Measurements from ENCODE around the gene LRRN3. TPM values are rescaled to one million over a fixed set of nuclear protein-coding genes. Genes with fewer than 3 reads are reported as not detected.

The LRRN3 gene
- total and polyA plus RNA-seq, 8 donors = 0.30 to 1.3 (median 0.46) TPM; not detected in 1

DNA sequence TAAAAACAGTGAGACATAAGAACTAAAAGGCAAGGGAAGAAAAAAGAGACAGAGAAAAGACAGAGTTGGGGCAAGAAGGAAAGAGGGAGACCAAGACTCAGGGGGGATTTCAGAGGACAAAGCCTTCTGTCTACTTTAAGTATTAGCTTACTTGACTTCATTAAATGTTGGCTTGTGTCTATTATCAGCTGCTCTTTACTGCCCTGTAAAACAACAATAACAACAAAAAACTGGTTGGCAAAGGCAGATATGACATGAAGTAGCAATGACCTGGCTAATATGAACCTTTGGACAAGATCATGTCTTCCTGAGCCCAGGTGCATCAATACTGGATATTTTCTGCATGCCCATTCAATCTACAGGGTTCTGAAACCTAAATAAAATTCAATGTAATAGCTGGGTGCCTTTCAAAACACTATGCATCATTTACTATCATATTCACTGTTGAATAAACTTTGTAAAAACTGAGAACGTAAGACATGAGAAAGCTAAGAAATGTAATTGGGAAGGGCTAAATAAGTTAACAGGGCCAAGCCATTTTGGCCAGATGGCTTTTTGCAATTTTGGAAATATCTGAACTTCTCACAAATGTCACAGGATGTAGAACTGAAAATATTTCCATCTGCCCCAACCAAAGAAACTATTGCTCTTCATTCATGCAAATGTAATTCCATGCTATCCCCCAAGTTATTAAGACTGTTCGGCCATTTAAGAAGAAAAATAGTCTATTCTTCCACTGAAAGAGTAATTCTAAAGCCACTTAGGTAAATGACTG is 49.4 kb downstream of the LRRN3 start:
- intact Hi-C loops (cut with DNase I) = no loop called here
- Histone ChIP-seq H3K27me3 (no peaks in the 10 kb centered on the region), H3K4me3 (no peak overlapping the region), H3K27ac (no peak overlapping the region), H3K4me1 (peaks cover 0 to 6% (median 0%) of the 10 kb centered on the region in 3 donors), H3K9me3 (no peaks in the 10 kb centered on the region), H3K36me3 (no peaks in the 10 kb centered on the region)
- DNase-seq (no peak), ATAC-seq (no peak), FAIRE-seq (no peak)
- no peak for TF ChIP-seq CTCF (IDR thresholded peaks at IDR 0.05)
- WGBS, 2 donors = 90% methylated on average over 2 of the region's 2 CpGs

DNA sequence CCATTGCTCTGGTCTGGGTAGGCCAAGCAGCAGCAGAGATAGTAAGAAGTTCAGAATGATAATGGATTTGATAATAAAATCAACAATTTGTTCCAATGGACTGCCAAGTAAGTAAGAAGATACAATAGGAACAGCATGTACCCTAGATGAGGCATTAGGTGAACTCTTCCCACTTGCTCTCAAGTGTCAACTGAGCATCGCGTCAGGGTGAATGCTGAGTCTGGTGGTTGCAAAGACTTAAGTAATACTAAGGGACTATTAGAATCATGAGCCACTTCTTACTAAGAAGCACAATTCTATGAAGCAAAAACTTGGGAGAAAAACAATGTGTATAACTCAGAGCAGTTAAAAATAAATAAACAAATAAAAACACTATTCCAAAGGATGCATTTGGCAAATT is 54.5 kb downstream of the LRRN3 start:
- no peaks in the 10 kb centered on the region for H3K9me3 ChIP-seq
- no peaks in the 10 kb centered on the region for H3K4me1 ChIP-seq
- no peak for TF ChIP-seq CTCF (IDR thresholded peaks at IDR 0.05)
- ATAC-seq (no peak), FAIRE-seq (no peak), DNase-seq (no peak)
- WGBS, 2 donors = 77 to 98% methylated on average over 2 of the region's 2 CpGs
- intact Hi-C loops (cut with DNase I) = no loop called here
- no peak overlapping the region for H3K4me3 ChIP-seq
- H3K27me3 ChIP-seq = no peaks in the 10 kb centered on the region
- H3K27ac ChIP-seq = no peak overlapping the region
- no peaks in the 10 kb centered on the region for H3K36me3 ChIP-seq

DNA sequence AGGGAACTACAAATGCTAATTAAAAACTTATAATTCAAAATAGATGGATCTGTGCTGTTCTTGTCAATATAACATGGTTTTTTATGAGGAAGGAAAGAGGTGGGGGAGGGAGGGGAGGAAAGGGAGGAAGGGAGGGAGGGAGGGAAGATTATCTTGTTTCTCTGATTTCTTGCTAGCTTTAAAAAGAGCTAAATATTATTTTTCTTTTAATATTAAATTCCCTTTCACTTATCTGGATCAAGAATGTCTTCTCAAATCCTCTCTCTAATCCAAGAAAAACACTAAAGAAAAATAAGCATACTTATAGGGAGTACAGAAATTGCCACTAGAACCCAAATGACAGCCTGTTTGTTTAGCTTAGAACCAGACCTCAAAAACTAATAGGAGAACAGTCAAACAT is 55.2 kb downstream of the LRRN3 start:
- H3K4me3 ChIP-seq = no peak overlapping the region
- no peaks in the 10 kb centered on the region for H3K9me3 ChIP-seq
- TF ChIP-seq CTCF (IDR thresholded peaks at IDR 0.05) = no peak
- intact Hi-C loops (cut with DNase I) = no loop called here
- DNase-seq (no peak), FAIRE-seq (no peak), ATAC-seq (no peak)
- no peaks in the 10 kb centered on the region for H3K4me1 ChIP-seq
- no peaks in the 10 kb centered on the region for H3K36me3 ChIP-seq
- no peaks in the 10 kb centered on the region for H3K27me3 ChIP-seq
- H3K27ac ChIP-seq = no peak overlapping the region

DNA sequence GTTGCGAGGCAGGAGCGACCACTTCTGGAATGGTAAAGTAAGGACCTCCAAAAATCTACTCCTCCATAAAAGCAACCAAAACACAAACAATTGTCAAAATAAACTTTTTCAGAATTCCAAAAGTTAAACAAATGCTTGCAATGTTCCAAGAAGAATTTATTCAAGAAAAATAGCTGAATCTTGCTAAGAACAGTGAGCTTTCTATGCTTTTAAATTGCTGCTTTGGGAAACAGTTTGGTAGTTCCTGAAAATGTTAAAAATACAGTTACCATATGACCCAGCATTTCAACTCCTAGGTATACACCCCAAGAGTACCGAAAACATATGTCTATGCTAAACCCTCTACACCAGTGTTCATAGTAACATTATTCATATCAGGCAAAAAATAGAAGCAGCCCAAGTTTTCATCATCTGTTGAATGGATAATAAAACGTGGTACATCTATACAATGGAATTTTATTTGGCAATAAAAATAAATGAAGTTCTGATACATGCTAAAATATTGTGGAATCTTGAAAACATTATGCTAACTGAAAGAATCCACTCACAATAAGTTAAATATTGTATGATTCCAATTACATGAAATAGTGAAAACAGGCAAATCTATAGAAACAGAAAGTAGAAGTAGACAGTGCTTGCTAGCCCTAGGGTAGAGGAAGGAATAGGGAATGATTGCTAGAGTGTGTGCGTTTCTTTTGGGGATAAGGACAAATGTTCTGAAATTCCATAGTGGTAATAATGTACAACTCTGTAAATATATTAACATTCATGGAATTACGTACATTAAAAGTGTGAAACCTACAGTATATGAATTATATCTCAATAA is 57.0 kb downstream of the LRRN3 start:
- Histone ChIP-seq H3K36me3 (no peaks in the 10 kb centered on the region), H3K27me3 (no peaks in the 10 kb centered on the region), H3K4me1 (no peaks in the 10 kb centered on the region), H3K9me3 (no peaks in the 10 kb centered on the region), H3K4me3 (no peak overlapping the region), H3K27ac (no peak overlapping the region)
- no peak for ATAC-seq
- intact Hi-C loops (cut with DNase I) = no loop called here
- FAIRE-seq = no peak
- DNase-seq = no peak
- 92 to 97% methylated on average over 6 of the region's 6 CpGs for whole genome bisulfite sequencing, 2 donors
- TF ChIP-seq CTCF (IDR thresholded peaks at IDR 0.05) = no peak

GRCh38 chr7:111150709-111151108 is 59.8 kb downstream of the LRRN3 start:
- no peaks in the 10 kb centered on the region for H3K9me3 ChIP-seq
- 94 to 96% methylated on average over 1 of the region's 1 CpG for WGBS, 2 donors
- intact Hi-C loops (cut with DNase I) = no loop called here

More at GRCh38 chr7:111150709-111151108, 59.8 kb downstream of the LRRN3 start:
- no peak for FAIRE-seq
- Histone ChIP-seq H3K4me1 (no peaks in the 10 kb centered on the region), H3K27ac (no peak overlapping the region), H3K36me3 (no peaks in the 10 kb centered on the region), H3K27me3 (no peaks in the 10 kb centered on the region), H3K4me3 (no peak overlapping the region)
- DNase-seq = no peak
- ATAC-seq = no peak
- TF ChIP-seq CTCF (IDR thresholded peaks at IDR 0.05) = no peak
